ENCODE data around the gene CACNA1D.

Gene CACNA1D

DNA sequence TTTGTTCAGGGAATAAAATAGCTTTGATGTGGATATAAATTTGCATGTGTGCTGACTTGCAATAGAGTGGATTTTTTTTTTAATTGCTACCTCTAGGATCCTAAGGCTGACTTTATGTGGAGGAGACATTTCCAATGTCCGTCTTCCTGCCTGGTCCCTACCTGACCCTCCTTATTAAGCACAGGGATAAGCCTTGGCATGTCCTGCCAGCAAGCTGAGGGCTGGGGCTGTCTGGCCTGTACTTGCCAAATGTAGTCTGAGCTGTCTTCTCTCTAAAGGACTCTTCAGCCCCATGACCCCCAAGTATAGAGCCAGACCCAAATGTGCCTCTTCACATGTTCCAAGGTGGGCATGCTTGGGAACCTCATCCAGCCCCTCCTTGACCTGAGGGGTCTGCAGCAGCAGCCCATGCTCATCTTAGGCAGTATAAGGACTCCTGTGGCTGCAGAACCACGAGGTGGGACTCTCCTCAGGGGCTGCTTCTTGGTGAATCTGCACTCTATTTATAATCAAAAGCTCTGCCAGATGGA lies 88.8 kb downstream of the CACNA1D start:
- DNase-seq = no peak

DNA sequence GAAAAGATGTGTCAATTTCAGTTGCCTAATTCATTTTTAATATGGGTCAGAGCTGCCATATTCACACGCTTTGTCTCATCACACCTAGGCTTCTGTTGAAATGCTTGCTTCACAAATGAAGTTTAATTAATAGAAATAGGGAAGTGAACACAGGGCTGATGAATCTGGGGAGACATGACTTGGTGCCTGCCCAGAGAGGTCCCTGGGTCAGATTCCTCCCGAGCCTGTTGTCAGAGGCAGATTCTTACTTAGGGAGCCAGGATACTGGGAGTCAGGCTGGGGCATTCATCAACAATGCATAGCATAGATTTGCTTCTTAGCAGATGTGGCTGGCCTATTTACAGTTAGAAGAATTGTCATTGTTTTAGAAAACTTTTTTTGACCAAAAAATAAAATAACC lies 90.6 kb downstream of the CACNA1D start:
- no peak for DNase-seq

DNA sequence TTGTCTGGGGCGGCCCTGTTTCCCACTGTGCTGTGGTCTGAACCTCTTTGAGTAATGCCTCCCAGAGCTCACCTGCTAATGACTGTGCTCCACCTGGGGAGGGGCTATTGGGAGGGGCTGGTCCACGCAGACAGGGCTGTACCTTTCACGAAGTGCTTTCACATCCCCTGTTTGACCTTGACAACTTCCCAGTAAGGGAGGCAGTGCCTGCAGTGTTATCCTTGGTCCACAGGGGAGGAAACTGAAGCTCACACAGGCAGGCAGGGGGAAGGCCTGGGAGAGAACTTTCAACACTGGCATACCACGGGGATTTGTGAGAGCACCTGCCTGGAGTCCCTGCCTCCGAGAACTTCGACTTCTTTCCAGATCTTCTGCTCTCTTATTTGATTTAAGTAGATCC lies 91.2 kb downstream of the CACNA1D start:
- DNase-seq = no peak

DNA sequence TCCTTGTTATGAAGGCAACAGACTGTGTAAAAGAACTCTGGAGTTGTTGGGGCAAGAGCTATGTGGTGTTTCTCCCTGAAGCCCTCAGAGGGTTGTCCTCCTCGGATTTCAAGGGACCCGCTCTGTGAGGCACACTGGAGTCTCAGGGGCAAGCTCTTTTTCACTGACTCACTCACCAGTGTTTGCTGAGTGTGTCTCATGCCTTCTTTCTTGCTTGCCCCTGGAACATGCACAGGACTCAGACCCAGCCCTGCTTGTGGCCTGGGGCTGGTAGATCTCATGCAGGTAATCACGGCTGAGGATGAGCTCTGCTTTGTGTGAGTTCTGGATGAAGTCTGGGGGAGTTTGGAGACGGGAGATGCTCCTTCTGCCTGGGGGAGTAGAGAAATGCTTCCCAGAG lies 93.7 kb downstream of the CACNA1D start:
- no peak for DNase-seq

DNA sequence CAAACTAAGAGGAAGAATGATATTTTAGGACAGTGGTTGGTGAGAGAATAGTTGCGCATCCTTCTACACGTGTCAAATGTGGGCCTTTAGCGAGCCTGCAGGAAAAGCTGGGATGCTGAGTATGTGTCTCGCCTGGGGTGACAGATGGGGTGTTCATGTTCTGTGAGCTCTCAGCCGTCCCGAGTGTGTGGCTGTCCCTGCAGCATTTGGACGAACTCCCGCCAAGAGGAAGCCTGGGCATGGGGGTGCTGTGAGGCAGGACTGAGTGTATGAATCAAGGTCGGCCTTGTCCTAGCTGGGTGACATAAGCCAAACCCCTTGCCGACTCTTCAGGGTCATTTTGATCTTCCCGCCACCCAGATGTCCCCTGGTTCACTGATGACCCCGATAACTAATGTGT lies 94.8 kb downstream of the CACNA1D start:
- no peak for DNase-seq

DNA sequence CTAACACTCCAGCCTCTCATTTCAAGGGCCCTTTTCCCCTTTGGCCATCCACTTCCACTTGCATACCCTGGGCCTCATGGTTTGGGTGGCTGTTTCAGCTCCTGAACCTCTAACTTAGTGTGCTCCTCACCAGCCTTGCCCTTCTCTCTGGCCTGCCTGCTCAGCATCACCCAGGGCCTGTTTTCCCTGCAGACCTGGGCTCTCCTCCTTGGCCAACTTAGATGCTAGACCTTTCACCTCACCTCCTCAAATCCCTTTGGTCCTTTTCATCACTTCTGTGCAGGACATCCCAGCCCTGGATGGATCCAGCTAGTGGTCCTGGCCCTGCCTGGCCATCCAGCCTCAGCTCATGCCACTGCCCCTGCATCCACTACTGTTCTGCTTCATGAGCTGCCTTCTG lies 95.4 kb downstream of the CACNA1D start:
- DNase-seq = no peak

DNA sequence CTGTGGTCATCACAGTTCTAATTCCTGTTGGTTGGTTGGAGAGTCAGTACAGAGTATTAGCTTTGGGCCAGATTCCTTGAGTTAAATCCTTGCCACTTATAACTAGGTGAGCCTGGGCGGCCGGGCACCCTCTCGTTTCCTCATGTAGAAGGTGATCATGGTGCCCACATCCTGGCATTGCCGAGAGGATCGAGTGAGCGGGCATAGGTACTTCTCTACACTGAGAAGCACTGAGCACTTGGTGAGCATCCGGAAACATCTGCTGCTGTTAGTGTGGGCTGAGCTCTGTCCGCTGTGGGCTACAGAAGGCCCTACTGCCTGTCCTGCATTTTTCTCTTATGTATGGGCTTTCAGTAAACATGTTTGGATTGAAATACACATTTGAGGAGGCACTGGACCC lies 96.2 kb downstream of the CACNA1D start:
- DNase-seq = no peak

DNA sequence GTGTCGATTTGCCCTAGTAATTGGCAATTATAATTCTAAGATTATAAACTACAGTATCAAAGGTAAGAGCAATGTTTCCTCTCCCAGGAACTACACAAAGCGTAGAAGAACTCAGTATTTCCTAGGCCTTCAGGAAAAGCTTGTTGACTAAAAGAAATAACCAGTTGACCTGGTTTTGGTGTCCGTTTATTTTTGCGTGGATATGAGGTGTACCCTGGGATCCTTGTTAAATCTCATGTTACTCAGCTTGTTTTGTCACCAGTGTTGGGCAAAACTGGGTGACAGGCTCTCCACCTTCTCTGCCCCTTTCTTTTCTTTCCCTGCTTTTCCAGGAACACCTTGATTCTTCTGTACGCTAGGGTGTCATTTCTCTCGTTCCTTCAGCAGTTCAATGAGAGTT lies 97.2 kb downstream of the CACNA1D start:
- DNase-seq = no peak

DNA sequence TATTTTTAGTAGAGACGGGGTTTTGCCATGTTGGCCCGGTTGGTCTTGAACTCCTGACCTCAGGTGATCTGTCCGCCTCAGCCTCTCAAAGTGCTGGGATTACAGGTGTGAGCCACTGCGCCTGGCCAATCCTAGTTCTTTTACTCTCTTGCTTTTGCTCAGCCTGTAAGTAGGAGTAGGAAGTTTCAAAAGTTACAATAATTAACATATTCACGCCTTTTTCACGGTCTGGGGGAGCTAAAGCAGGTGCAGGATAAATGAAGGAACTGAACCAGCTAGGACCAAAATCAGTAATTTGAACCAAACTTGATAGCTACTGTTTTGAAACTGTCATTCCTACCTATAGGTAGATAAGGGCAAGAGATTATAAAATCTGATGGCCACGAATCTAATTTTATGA lies 98.5 kb downstream of the CACNA1D start:
- DNase-seq = no peak

DNA sequence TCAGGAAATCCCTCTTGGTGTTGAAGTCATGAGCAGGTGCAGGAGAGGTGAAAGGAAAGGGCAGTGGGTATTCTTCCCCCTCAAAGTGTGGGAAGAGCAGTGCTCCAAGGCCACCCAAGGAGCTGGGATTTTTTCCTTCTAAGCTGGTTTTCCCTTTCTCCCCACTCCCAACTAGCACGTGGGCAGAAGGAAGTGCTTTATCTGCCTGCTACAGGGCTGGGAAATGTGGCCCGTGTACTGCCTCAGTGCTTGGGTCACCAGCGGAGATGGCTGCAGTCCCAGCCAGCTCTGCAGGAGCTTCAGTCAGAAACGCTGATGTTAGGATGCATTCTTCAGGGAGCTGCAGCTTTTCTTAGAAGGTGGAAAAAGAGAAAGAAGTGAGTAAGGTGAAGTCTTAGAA lies 99.2 kb downstream of the CACNA1D start:
- DNase-seq = no peak

DNA sequence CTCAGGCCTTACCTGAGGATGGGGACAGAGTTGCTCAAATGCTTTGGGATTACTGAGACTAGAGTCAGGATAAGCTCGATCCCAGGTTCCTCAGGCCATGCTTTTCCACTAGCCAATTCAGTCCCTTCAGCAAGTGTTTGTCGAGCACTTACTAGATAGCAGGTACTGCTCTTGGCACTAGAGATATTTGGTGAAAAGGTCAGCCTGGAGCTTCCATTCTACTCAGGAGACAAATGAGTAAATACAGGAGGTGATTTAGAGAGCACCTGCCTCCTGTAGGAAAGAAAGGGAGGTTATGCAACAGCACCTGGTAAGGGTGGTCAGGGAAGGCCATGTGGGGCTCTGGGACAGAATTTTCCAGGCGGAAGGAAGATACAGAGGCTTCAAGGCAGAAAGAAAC lies 99.9 kb downstream of the CACNA1D start:
- no peak for DNase-seq

DNA sequence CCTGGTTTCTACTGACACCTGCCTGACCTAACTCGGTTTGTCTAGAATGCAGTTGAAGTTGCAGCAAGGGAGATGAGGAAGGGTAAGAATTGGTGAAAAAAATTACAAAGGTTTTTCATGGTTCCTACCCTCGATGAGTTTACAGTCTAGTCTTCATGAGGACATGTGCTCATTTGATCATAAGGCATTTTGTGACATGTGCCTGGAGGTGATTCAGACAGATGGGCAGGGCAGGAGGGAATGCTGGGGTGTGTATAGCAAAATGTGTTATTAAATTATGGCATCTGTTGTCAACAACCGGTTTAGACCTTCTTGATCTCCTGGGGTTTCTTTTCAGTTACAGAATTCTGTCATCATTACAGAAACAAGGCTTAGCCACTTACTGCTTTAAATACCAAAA lies 101.2 kb downstream of the CACNA1D start:
- no peak for DNase-seq

DNA sequence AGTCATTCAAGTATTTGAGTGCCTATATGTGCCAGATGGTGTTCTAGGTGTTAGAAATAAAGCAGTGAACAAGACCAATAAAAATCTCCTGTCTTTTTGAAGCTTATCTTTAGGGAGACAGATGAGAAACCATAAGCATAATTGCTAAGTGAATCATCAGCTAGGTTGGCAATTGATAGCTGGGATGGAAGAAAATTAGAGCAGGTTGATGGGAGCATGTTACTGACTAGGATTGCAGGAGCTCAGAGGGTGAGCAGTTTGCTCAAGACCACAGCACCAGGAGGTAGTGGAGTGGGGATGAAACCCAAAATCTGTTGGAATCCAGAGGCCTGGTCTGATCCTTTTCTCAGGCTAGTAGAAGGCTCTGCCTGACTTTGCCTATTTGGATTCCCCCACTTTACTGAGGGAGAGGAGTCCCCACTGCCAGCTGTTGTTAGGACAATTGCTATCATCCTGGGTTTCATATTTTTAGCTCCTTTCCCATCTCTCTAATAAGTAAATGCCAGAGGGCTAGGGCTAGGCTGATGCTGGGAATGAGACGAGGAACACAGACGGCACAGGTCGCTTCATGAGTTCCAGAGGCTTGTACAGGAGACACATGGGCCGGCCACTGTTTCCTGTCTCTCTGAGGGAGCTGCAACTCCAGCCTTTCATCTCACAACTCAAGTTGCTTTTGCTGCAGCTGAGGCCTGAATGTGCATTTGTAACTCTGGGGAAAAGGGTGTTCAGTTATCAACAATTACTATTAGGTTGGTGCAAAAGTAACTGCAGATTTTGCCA lies 102.9 kb downstream of the CACNA1D start:
- DNase-seq = no peak

DNA sequence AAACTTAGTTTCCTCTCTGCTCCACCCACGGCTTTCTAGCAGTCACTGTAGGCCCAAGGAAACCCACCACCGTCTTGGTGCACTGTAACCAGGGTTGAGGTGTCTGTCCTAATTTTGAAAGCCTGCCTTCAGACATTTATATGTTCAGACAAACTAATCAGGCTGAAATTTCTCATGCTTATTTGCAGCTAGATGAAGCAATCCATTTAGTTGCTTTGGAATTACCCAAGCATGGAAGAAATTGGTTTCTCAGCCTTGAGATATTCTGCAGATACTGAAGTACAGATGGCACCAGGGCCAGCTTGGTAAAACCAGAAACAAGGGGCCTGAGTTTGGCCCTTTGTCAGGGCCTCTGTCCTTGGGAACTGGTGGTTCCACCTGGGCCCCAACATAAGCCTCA lies 105.4 kb downstream of the CACNA1D start:
- no peak for DNase-seq

DNA sequence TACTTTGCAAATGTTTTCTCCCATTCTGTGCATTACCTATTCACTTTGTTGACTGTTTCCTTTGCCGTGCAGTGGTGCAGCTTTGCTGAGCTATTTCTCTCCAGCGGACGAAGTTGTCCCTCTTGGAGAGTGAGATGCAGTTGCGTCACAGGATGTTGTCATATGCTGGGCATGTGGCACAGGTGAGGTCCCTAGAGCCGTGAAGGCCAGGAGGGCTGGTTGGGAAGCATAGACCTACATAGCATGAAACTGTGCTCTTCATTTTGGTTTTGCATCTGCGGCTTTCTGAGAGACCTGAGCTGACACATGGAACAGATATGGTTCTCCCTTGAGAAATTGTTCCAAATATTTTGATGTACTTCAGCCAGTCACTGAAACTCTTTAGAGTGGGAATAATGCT lies 108.5 kb downstream of the CACNA1D start:
- no peak for DNase-seq

DNA sequence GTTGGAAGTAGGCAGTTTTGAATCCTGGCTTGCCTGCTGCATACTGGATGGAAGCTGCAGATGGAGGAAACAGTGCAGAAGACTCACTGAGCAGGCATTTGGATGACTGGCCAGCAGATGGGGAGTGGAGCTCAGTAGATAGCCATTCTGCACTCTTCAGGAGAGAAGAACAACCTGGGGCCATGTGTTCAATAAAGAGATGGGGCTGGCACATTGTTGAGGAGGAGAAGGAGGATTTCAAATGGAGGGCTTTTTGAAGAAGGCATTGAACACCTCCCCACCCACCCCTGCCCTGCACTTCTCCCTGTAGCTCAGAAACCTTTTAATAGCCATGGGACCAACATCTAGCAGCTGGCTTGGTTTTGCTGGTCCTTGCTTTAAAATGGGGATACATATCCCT lies 109.8 kb downstream of the CACNA1D start:
- DNase-seq = no peak

DNA sequence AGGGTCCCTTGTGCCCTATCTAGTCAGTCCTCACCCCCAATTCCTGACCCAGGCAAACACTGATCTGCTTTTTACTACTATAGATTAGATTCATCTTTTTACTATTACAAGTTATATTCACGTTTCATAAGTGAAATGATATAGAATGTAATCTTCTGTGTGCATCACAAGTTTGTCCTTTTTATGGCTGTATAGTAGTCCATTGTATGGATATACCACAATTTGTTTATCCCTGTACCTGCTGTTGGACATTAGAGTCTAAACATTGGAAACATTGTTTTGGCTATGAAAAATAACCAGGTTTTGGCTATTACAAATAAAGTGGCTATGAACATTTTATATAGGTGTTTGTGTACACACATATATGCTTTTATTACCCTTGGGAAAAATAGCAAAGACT lies 112.4 kb downstream of the CACNA1D start:
- DNase-seq = no peak

DNA sequence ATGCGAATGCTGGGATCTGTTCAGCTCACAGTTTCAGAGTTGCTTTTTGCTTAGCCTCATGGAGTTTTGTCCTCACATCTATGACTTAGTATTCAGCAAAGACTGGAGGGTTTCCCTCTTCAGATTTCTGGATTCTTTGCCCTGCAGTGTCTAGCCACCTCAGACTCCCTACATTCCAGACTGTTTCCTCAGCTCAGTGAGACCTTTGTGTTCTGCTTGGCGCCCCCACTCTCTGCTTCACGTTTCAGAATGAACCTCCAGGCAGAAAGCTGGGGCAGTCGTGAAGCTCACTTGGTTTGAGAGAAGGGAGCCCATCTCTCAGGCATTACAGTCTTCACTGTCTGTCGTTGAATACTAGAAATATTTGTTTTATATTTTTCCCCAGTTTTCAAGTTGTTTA lies 118.1 kb downstream of the CACNA1D start:
- DNase-seq = no peak

DNA sequence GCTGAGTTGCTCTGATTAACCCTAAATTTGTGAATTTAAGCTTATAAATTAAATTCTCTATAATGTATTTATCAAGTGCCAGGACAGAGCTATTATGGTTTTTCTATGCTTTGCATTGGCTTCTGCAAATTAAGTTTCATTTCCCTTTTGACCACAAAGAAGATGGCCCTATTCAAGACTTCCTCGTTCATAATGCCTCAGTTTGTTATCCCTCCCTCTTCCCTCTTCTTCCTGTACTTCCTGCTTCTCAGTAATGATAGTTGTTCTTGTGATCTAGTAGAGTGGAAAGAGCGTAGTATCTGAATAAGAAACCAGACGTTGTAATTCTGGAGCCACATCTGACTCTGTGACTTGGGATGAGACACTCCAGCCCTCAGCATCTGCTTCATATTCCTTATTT lies 118.7 kb downstream of the CACNA1D start:
- no peak for DNase-seq

DNA sequence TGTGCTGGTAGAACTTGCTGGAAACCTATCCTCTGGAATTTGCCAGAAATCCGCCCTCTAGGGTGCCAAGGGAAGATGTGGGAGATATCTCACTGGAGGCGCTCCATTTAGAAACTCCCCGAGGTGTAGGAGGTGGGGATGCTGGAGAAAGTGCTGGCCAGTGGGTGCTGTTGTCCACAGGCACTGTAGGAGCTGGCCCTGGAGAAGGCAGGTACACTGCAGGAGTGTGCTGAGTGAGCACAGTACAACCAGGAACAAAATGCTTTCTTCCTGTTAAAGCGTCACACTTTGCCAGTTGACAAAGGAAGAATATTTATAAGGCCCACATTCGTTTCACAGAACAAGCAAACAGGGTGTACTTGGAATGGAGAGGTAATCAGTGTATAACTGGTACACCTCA lies 119.9 kb downstream of the CACNA1D start:
- DNase-seq = no peak

DNA sequence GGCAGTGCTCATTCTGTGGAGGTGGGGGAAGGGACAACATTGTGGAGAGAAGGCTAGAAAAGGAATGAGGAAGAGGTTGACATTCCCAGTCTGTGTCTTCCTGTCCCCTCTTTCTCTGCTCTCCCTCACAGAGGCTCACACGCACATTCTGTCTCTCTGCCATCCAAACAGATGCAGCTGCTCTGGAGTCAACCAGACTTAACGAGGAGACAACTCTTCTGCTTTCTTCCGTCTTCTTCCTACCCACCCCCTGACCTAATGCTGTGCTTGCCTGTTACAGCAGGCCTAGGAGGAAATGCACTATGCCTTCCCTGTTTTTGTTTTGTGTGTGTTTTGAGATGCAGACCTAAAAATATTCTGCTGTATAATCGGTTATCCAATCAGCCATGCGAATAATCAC lies 121.9 kb downstream of the CACNA1D start:
- no peak for DNase-seq

DNA sequence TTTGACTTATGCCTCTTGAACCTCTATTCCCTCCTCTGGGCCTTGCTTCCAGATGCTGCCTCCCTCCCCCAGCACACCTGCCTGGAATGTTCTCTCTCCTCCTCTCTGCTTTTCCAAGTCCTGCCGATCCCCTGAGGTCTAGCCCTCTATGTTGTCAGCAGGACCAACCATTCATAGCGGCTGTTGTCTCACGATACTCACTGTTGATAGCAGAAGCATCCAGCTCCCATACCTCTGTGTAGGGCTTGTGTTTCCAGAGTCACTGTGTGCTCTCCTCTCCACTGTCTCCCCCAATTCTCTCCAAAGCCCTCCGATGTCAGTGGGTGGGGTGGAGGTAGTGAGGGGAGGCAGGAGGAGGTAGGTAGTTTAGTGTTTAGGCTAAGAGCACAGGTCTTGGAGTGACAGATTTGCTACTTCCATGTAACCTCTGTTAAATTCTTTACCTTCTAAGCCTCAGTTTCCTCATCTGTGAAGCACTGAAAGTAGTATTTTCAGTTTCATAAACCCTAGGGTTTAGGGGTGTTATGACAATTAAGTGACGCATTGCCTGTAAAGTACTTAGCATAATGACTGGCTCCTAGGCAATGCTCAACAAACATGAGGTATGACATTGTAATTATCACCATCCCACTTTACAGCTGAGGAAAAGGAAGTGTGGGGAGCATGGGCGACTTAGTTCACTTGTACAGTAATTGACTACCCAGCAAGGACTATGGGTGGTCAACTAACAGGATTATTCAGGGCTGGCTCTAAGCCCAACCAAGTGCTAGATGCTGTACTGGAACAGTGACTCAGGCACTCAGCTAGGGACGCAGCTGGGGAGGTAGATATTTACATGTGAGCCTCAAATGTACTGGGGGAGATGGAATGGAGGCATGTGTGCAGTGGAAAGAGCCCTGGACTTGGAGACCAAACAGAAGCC lies 122.8 kb downstream of the CACNA1D start:
- DNase-seq = no peak

DNA sequence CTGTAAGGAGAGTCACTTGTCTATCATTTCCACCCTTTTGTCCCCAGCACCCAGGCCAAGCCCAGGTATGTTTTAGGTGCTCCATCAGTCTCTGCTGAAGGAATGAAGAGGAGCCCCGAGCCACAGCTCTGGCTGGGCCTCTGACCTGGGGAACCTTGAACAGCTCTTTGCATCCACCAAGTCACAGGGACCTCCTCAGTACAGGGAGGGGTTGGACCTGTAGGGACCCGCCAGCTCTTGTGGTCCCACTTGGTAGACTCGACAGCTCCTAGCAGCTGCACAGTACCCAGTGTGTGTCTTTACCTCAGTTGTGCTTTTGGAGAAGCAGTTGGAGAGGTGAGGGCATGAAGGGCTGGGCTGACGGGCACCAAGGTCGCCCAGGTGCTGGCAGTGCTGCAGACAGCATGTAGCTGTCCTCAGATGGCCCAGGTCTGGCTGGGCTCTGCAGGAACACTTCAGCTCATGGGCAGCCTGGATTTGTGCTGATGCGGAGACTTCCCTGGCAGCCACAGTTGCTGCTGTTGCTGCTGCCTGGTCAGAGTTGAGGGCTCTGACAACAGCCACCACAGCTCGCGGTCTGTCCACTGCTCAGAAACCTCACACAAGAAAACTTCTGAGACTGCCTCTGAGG lies 123.6 kb downstream of the CACNA1D start:
- DNase-seq = no peak

DNA sequence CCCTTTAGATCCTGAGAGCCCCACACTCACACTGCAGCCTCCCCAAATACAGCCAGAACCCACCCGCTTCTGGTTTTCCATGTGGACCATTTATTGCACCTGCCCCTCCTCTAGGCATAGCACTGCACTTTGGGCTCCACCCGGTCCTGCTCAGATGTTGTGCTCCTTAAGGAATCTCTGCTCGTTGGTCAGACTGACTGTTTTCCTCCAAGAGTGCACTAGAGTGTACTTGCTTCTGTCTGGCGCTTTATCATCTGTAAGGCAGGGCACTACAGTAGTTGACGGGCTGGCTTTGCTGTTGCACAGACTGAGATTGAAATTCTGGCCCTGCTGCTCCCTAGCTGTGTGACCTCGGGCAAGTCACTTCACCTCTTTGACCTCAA lies 124.1 kb downstream of the CACNA1D start:
- no peak for DNase-seq
